Cardiac muscle cell (in vitro differentiated cells and primary cell): ENCODE results near the gene CTSF. TPM values are rescaled to one million over a fixed set of nuclear protein-coding genes. Genes with fewer than 3 reads are reported as not detected.

Experiments used
- DNase-seq, 2 donors: peaks; one replicate each; pipeline versions ENCODE4 v3.0.0 to v3.0.0-alpha.2; 2010 to 2017; ENCODE audit warnings: low read depth in 1 of 2, low spot score in 1 of 2
- H3K27ac ChIP-seq: fragments of 200-600 bp; sonication (generic); 2 replicates; pipeline ENCODE4 v1.5.1; 2016
- H3K27me3 ChIP-seq: fragments of 200-600 bp; sonication (generic); 2 replicates; pipeline ENCODE4 v1.6.0; 2016; ENCODE audit warnings: control low read depth
- H3K36me3 ChIP-seq: fragments of 200-600 bp; sonication (generic); 2 replicates; pipeline ENCODE4 v1.5.1; 2016; ENCODE audit warnings: control low read depth
- H3K4me1 ChIP-seq: fragments of 200-600 bp; sonication (generic); 2 replicates; pipeline ENCODE4 v1.8.1; 2017; ENCODE audit warnings: low read depth, mild to moderate bottlenecking, mixed run types
- H3K4me3 ChIP-seq: fragments of 200-600 bp; sonication (generic); 2 replicates; pipeline ENCODE4 v1.5.1; 2016; ENCODE audit warnings: mild to moderate bottlenecking
- H3K9me3 ChIP-seq: fragments of 200-600 bp; sonication (generic); 2 replicates; pipeline ENCODE4 v1.5.1; 2017; ENCODE audit warnings: low read depth, mild to moderate bottlenecking, control low read depth
- CTCF ChIP-seq: IDR thresholded peaks from 2 replicates; pipeline ENCODE4 v1.5.1; 2012; ENCODE audit warnings: low read depth, mild to moderate bottlenecking, low read length
- polyA plus RNA-seq: library from polyadenylated mRNA; unstranded; fragments of >200 nt; fragmentation: Nextera tagmentation; extraction: Ambion mirVana; gene quantifications from 2 replicates; pipeline ENCODE4 v1.2.1, GENCODE V29; 2016
- total RNA-seq: library from RNA; depleted of rRNA; stranded (reverse); fragments of >200 nt; gene quantifications from 2 replicates; pipeline ENCODE4 v1.2.3, GENCODE V29; 2016

The CTSF gene
- total and polyA plus RNA-seq, 2 experiments from 2014 or later, result 15.2 to 51.0 TPM

DNA sequence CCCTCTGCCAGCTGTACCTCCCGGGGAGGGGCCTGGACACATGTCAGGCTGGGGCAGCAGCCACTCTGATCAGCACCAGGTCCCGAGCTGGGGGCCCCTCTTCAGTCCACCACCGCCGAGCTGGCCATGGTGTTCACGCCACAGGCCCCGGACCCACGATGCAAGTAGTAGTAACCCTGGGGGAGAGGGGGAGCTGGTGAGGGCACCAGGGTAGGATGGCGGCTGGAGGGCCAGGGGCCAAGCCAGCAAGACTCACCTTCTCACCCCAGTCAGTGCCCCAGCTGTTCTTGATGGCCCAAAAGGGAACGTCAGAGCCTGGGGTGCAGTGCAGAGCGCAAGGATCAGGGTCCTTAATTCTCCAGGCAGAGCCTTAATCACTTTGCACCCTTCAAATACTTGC lies 4.6 kb downstream of the CTSF start:
- TF ChIP-seq CTCF, result no peak
- H3K27me3 ChIP-seq, result no peaks in the 10 kb centered on the region
- H3K27ac ChIP-seq, result no peak overlapping the region
- H3K4me3 ChIP-seq, result no peak overlapping the region
- H3K36me3 ChIP-seq, result peaks cover 17% of the 10 kb centered on the region
- H3K9me3 ChIP-seq, result no peaks in the 10 kb centered on the region
- no peak for DNase-seq
- no peaks in the 10 kb centered on the region for H3K4me1 ChIP-seq

DNA sequence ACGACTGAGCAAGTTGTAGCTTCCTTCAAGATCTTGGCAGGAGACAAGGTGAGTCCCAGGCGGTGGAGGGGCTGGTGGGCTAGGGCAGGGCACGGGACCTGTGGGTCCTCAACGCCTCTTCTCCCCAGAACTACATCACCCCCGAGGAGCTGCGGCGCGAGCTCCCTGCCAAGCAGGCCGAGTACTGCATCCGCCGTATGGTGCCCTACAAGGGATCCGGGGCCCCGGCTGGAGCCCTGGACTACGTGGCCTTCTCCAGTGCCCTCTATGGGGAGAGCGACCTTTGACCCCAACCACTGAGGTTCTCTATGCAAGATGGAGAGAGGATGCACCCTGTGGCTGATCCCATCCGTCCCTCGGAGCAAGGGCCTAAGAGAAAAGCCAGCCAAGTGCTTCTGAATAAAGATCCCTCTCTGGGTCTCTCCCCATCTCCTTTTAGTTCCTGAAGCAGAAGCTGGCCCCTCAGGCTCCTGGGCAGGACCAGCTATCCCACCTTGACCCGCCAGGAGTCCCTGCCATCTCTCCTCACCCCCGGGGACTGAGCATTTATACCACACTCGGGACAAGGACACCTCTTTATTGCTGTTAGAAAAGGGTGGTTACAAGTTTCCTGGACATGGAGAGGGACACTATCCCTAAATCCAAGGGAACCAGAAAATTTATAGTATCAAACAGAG lies 5.4 kb downstream of the CTSF start:
- no peak for DNase-seq
- Histone ChIP-seq H3K4me1 (no peaks in the 10 kb centered on the region), H3K27ac (no peak overlapping the region), H3K36me3 (peaks cover 22% of the 10 kb centered on the region), H3K4me3 (no peak overlapping the region), H3K9me3 (no peaks in the 10 kb centered on the region), H3K27me3 (no peaks in the 10 kb centered on the region)
- TF ChIP-seq CTCF, result no peak

DNA sequence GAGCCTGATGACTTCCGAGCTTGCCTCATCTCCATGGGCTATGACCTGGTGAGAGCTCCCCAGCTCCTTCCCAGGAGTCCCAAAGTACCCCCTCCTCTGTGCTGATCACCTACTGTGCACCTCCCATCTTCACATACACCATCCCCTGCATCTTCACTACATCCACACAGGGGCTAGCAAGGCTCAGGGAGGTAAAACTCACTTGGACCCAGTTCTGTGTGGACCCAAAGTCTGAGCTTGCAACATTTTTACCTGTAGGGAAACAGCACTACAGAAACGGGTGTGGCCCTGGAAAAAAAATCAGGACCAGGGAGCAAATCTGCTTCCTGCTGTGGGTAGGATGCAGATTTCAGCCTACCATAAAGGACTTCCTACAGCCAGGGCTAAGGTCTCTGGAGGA lies 6.1 kb downstream of the CTSF start:
- Histone ChIP-seq H3K4me1 (no peaks in the 10 kb centered on the region), H3K27me3 (no peaks in the 10 kb centered on the region), H3K4me3 (no peak overlapping the region), H3K9me3 (no peaks in the 10 kb centered on the region), H3K36me3 (peaks cover 29% of the 10 kb centered on the region), H3K27ac (no peak overlapping the region)
- no peak for DNase-seq
- no peak for TF ChIP-seq CTCF

DNA sequence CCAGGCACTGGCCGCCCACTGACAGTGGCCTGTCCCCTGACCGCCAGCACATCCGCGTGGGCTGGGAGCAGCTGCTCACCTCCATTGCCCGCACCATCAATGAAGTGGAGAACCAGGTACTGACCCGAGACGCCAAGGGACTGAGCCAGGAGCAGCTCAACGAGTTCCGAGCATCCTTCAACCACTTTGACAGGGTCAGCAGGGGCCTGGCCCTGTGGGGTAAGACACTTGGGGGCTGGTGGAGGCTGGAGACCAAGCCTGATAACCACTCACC lies 6.5 kb downstream of the CTSF start:
- no peaks in the 10 kb centered on the region for H3K9me3 ChIP-seq
- no peaks in the 10 kb centered on the region for H3K4me1 ChIP-seq
- TF ChIP-seq CTCF, result no peak
- no peak overlapping the region for H3K27ac ChIP-seq
- H3K27me3 ChIP-seq, result no peaks in the 10 kb centered on the region
- peaks cover 29% of the 10 kb centered on the region for H3K36me3 ChIP-seq
- no peak for DNase-seq
- H3K4me3 ChIP-seq, result no peak overlapping the region

GRCh38 chr11:66561178-66561974 lies 7.0 kb downstream of the CTSF start:
- no peak overlapping the region for H3K27ac ChIP-seq
- H3K4me3 ChIP-seq, result no peak overlapping the region
- DNase-seq, result no peak
- no peaks in the 10 kb centered on the region for H3K9me3 ChIP-seq
- no peak for TF ChIP-seq CTCF
- H3K4me1 ChIP-seq, result no peaks in the 10 kb centered on the region
- peaks cover 29% of the 10 kb centered on the region for H3K36me3 ChIP-seq
- no peaks in the 10 kb centered on the region for H3K27me3 ChIP-seq
